ENCODE data around the gene TPD52L3. TPM values are rescaled to one million over a fixed set of nuclear protein-coding genes. Genes with fewer than 3 reads are reported as not detected.

Gene TPD52L3
- total RNA-seq, result not detected in 2 replicates
- long read RNA-seq, result 0 reads

GRCh38 chr9:6328103-6328502 is at the start of gene TPD52L3:
TSS of gene TPD52L3 (plus strand) at chr9:6328375. CDS start at chr9:6328596, 221 bp downstream.
- peaks cover 32% of the 10 kb centered on the region for H3K27me3 Mint-ChIP-seq (ENCODE audit: low read depth)
- no peaks in the 10 kb centered on the region for H3K36me3 Mint-ChIP-seq (ENCODE audit: low read depth)
- H3K27ac Mint-ChIP-seq (ENCODE audit: unreplicated experiment), result no peak within 1 kb of the TSS
- DNase-seq (ENCODE audit: low read depth, low spot score), result no peak
- H3K4me1 Mint-ChIP-seq, result no peaks in the 10 kb centered on the region
- H3K4me3 Mint-ChIP-seq, result no peak within 1 kb of the TSS
- TF ChIP-seq, protein P1, sequence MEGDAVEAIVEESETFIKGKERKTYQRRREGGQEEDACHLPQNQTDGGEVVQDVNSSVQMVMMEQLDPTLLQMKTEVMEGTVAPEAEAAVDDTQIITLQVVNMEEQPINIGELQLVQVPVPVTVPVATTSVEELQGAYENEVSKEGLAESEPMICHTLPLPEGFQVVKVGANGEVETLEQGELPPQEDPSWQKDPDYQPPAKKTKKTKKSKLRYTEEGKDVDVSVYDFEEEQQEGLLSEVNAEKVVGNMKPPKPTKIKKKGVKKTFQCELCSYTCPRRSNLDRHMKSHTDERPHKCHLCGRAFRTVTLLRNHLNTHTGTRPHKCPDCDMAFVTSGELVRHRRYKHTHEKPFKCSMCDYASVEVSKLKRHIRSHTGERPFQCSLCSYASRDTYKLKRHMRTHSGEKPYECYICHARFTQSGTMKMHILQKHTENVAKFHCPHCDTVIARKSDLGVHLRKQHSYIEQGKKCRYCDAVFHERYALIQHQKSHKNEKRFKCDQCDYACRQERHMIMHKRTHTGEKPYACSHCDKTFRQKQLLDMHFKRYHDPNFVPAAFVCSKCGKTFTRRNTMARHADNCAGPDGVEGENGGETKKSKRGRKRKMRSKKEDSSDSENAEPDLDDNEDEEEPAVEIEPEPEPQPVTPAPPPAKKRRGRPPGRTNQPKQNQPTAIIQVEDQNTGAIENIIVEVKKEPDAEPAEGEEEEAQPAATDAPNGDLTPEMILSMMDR (conservative IDR thresholded peaks at IDR 0.05), result no peak
- peaks cover 2% of the 10 kb centered on the region for H3K9me3 Mint-ChIP-seq

DNA sequence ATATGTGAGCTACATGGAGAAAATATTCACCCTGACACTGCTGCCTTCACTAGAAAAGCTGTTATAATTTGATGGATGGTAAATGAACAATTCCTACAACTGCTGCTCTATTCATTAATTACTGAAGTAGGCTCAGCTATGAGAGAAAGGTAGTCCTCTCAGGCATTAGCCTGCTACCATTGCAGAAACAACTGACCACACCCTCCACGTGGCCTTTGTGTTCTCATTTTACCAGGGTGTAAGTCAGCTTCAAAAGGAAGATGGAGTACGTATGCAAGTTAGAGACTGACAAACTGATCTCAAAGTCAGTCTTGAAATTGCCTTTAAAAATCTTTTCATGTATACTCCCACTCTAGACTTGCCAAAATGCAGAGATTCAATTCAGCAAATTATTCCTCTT is 26.3 kb upstream of the TPD52L3 start:
- Mint-ChIP-seq H3K4me1 (no peaks in the 10 kb centered on the region), H3K4me3 (no peak overlapping the region), H3K27ac (ENCODE audit: unreplicated experiment) (no peak overlapping the region), H3K27me3 (ENCODE audit: low read depth) (peaks cover 26% of the 10 kb centered on the region), H3K9me3 (no peaks in the 10 kb centered on the region), H3K36me3 (ENCODE audit: low read depth) (no peaks in the 10 kb centered on the region)
- TF ChIP-seq, protein P1 (conservative IDR thresholded peaks at IDR 0.05), result no peak
- DNase-seq (ENCODE audit: low read depth, low spot score), result no peak

DNA sequence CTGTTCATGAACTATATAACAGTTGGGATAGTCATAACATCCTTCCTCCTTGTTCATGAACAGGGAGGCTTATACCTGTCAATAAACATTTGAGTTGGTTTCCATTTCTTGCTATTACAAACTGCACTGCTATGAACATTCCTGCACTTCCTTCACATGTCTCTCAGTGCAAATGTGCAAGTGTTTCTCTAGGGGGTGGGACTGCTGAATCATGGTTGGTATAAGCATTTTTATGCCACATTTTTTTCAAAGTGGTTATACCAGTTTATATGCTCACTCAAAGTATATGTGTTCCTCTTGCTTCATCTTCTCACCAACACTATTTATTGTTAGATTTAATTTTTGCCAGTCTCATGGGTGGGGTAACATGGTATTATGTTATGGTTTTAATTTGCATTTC is 25.8 kb upstream of the TPD52L3 start:
- no peak for DNase-seq (ENCODE audit: low read depth, low spot score)
- H3K4me1 Mint-ChIP-seq, result no peaks in the 10 kb centered on the region
- no peaks in the 10 kb centered on the region for H3K9me3 Mint-ChIP-seq
- no peaks in the 10 kb centered on the region for H3K36me3 Mint-ChIP-seq (ENCODE audit: low read depth)
- no peak overlapping the region for H3K4me3 Mint-ChIP-seq
- H3K27me3 Mint-ChIP-seq (ENCODE audit: low read depth), result peaks cover 29% of the 10 kb centered on the region
- no peak overlapping the region for H3K27ac Mint-ChIP-seq (ENCODE audit: unreplicated experiment)
- TF ChIP-seq, protein P1 (conservative IDR thresholded peaks at IDR 0.05), result no peak

DNA sequence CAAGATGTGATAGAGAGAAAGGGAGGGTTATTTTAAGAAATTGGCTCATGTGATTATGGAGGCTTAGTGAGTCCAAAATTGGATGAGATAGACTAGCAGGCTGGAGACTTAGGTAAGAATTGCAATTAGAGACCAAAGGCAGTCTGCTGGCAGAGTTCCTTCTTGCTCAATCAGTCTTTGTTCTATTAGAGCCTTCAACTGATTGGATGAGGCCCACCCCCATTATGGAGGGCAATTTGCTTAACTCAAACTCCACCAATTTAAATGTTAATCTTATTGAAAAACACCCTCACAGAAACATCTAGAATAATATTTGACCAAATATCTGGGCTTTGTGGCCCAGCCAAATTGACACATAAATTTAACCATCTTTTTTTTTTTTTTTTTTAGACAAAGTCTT is 23.9 kb upstream of the TPD52L3 start:
- H3K27ac Mint-ChIP-seq (ENCODE audit: unreplicated experiment), result no peak overlapping the region
- no peaks in the 10 kb centered on the region for H3K36me3 Mint-ChIP-seq (ENCODE audit: low read depth)
- TF ChIP-seq, protein P1 (conservative IDR thresholded peaks at IDR 0.05), result no peak
- H3K9me3 Mint-ChIP-seq, result no peaks in the 10 kb centered on the region
- peaks cover 28% of the 10 kb centered on the region for H3K27me3 Mint-ChIP-seq (ENCODE audit: low read depth)
- H3K4me1 Mint-ChIP-seq, result no peaks in the 10 kb centered on the region
- no peak for DNase-seq (ENCODE audit: low read depth, low spot score)
- H3K4me3 Mint-ChIP-seq, result no peak overlapping the region

DNA sequence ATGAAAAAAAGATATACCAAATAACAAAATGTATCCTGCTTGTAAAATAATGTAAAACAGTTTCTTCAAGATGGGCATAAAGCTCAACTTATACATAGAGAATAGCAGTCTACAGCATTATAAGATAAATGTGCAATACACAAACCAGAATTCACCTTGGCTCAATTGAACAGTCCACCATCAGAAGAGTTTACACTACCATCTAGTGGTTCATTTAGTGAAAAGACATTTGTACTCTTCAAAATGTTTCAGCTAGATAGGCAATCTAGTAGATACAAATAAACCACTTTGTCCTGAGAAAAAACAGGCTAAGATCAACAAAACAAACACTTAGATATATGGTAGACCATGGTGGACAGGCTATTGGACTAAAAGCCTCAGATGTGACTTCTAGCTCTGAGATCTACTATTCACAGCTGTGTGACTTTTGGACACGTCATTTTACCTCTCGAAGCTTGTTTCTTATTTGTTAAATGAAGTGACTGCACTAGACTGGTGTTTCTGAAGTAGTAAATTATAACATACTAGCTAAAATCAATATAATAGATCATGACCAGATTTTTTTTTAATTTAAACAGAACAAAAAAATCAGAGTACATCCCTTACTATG is 22.1 kb upstream of the TPD52L3 start:
- no peaks in the 10 kb centered on the region for H3K4me1 Mint-ChIP-seq
- H3K27me3 Mint-ChIP-seq (ENCODE audit: low read depth), result peaks cover 25% of the 10 kb centered on the region
- no peaks in the 10 kb centered on the region for H3K9me3 Mint-ChIP-seq
- TF ChIP-seq, protein P1 (conservative IDR thresholded peaks at IDR 0.05), result peak; percentile 76
- H3K36me3 Mint-ChIP-seq (ENCODE audit: low read depth), result no peaks in the 10 kb centered on the region
- H3K27ac Mint-ChIP-seq (ENCODE audit: unreplicated experiment), result no peak overlapping the region
- no peak for DNase-seq (ENCODE audit: low read depth, low spot score)
- H3K4me3 Mint-ChIP-seq, result no peak overlapping the region
